GOT3 (cell line): ENCODE measurements around the gene MAGED2.
"Not testable (repeated sequence)": the region's sequence is repeated elsewhere in the genome, so short reads cannot be mapped to it uniquely, and the experiment has no call there.

Experiments
- DNase-seq: peaks from one replicate; lab custom pipeline; 2025; ENCODE audit warnings: mixed read lengths; lab: John Stamatoyannopoulos, UW

Gene MAGED2, protein sequence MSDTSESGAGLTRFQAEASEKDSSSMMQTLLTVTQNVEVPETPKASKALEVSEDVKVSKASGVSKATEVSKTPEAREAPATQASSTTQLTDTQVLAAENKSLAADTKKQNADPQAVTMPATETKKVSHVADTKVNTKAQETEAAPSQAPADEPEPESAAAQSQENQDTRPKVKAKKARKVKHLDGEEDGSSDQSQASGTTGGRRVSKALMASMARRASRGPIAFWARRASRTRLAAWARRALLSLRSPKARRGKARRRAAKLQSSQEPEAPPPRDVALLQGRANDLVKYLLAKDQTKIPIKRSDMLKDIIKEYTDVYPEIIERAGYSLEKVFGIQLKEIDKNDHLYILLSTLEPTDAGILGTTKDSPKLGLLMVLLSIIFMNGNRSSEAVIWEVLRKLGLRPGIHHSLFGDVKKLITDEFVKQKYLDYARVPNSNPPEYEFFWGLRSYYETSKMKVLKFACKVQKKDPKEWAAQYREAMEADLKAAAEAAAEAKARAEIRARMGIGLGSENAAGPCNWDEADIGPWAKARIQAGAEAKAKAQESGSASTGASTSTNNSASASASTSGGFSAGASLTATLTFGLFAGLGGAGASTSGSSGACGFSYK

GRCh38 chrX:54807524-54808108 is at the start of gene MAGED2:
MAGED2 (plus strand) TSS chrX:54807745; CDS start chrX:54809332, 1,587 bp downstream.
- no peak for DNase-seq

DNA sequence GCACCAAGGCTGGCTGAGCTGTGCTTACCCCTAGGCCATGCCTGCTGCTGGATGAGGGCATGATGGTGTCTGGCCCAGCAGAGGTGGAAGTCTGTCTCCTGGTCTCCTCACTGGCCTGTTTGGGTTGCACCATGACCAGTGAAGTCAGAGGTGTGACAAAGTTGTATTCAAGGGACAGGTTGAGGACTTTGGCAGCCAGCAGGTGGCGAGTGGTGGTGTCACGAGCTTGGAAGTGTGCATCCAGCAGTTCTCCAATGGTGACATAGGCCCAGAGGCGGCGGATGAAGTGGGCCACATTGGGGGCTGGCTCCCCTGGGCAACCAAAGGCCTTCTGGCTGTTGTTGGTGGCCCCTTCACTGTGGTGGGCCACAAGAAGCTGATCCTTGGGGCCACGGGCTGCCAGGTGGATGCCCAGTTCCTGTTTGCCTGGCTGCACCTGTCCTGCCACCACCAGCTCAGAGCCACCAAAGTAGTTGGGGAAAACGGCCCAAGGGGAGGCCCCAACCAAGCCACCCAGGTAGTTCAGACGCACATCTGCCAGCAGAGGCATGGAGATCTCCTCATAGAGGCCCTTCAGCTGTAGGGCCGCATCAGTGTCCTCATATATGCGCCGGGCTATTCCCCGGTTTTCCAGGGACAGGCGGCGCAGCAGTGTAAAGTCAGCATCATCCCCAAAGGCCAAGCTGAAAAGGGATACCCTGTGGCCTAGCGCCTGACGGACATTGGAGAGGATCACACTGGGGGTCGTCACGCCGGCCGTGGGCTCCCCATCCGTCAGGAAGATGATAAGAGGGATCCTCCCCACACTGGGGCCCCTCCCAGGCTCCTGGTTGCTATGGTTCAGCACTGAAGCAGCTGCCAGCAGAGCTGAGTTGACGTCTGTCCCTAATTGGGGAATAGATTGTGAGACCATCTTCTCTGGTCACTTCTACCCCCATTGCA is 49.2 kb upstream of the MAGED2 start:
- no peak for DNase-seq

DNA sequence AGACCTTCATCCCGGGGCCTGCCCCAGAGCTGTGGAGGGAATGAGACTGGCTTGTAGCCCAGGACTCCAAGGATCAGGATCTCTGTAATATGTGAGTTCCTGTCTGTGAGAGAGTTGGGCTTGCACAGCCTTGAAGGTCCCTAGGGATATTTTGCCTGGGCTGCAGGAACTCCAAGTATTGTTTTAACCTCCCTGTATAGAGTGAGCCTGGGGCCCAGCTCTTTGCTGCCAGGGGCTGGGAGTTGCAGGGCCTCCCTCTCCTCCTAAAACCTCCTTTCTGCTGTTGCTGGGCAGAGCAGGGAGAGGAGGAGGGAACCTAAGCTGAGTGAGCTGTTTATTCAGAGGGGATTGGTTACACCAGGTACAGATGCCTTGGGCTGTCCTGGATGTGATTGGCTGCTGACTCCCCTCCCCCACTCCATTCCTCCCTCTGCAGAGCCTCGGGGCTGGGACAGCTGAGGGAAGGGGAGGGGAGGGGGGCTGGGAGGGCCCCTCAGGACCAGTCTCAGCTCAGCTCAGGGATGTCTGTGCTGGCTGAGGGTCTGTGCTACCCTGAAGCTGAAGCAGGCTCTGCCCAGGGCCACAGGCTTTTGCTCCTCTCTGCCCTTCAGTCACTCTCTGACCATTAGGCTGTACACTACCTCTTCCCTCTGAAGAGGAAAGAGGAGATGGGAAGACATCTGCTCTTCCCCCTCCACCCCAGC is 33.0 kb upstream of the MAGED2 start:
- not testable (repeated sequence) for DNase-seq

DNA sequence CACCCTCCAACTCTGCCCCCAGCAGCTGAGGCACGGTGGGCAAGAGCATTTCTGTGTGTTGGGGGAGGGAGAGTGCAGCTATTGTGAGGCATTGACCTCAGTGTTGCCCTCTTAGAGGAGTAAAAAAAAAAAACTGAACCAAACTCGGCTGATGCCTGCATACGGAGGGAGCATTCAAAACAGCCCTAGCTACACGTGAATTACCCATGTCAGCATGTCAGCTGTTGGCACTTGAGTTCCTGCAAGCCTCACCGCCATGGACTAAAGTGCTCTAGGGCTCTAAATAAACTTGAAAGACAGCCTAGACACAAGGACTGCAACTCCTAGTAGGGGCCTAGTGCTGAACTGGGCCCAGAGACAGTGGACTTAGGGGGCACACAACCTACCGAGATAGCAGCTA is 31.5 kb upstream of the MAGED2 start:
- DNase-seq = no peak

DNA sequence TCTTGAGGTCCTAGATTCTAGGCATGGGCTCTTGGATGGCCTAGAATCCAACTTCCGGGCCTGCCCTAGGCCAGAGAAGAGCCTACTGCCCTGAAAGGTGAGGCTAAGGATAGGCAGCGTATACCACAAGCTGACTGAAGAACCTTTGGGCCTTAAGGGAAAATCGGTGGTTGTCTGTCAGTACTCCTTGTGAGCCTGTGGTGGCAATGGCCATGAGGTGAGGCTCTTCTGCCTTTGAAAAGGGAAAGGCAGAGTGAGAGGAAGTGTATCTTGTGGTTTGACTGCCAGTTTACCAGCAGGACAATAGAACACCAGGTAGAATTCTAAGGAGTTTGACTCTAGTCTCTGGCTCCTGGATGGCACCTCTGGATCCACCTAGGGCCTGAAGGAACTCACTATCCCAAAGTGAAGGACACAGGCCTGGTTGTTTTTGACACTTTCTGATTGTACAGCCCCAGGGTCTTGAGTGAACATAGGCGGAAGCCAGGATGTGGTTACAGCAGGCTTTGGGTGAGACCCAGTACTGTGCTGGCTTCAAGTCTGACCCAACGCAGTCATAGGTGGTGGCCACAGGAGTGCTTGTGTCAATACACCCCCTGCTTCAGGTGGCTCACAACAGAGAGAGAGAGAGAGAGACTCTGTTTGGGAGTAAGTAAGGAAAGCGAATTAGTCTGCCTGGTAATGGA is 30.4 kb upstream of the MAGED2 start:
- DNase-seq = no peak

GRCh38 chrX:54785901-54786300 is 21.6 kb upstream of the MAGED2 start:
- DNase-seq = no peak

GRCh38 chrX:54786967-54787366 is 20.6 kb upstream of the MAGED2 start:
- no peak for DNase-seq

- DNase-seq = no peak
These were observed 19.1 kb upstream of the MAGED2 start for GRCh38 chrX:54788446-54788845.

DNA sequence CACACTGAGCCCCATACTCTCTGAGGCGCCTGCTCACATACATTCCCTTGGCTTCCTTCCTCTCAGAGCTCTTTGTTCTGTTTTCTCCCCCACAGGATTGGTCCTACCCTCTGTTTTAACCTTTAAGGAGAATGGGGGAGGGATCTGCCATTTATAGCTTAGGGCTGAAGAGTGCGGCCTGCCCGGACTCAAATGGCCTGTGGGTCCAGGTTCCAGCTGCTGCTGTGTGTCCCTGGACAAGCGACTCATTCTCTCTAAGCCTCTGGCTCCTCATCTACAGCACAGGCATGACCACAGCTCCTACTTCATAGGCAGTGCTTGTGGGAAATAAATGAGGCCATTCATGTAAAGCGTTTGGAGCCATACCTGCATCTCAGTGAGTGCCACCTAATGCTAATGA is 18.1 kb upstream of the MAGED2 start:
- DNase-seq = not testable (repeated sequence)

GRCh38 chrX:54794028-54794427 is 13.5 kb upstream of the MAGED2 start:
- no peak for DNase-seq

DNA sequence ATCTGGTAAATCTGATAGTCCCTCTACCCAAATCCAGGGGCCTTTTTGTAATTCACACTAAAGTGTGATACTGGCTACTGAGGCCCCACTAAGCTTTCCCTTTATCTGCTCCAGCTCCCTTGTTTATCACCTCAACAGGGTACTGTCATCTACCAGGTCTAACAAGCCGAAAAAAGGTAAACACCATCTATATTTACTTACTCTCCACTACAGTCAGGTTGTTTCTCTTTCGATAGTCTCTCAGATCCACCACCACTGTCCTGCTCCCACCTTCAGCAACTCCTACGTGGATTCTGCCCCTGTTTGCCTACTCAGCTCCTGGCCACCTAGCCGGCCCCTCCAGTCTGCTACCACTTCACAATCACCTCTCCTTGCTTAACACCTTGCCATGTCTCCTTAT is 12.8 kb upstream of the MAGED2 start:
- DNase-seq = no peak

DNA sequence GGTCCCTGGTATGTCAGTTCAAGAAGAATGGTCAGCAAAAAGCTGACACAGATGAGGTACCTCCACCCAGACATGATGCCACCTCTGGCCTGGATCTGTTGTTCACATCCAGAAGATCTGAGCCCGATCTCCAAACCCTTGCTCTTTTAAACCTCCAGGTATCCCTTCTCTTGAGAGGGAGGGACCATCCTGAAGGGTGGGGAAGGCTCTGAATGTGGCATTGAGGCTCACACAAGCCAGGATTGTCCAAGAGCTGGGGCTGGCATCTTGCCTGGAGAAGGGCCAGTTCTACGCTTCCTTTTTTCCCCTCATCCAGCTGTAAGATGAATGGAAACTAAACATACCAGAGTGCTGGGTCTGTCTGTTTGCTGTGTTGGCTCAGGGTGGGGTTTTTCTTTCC is 9.4 kb upstream of the MAGED2 start, which contains the start of gene ITIH6:
Gene ITIH6 (minus strand): TSS at position 119 of the 400 bp plus-strand sequence. CDS start 45 bp downstream, at position 74.
- DNase-seq = no peak

GRCh38 chrX:54799046-54799445 is 8.5 kb upstream of the MAGED2 start:
- DNase-seq = no peak

GRCh38 chrX:54808109-54808604 is 612 bp downstream of the MAGED2 start:
- DNase-seq = no peak

DNA sequence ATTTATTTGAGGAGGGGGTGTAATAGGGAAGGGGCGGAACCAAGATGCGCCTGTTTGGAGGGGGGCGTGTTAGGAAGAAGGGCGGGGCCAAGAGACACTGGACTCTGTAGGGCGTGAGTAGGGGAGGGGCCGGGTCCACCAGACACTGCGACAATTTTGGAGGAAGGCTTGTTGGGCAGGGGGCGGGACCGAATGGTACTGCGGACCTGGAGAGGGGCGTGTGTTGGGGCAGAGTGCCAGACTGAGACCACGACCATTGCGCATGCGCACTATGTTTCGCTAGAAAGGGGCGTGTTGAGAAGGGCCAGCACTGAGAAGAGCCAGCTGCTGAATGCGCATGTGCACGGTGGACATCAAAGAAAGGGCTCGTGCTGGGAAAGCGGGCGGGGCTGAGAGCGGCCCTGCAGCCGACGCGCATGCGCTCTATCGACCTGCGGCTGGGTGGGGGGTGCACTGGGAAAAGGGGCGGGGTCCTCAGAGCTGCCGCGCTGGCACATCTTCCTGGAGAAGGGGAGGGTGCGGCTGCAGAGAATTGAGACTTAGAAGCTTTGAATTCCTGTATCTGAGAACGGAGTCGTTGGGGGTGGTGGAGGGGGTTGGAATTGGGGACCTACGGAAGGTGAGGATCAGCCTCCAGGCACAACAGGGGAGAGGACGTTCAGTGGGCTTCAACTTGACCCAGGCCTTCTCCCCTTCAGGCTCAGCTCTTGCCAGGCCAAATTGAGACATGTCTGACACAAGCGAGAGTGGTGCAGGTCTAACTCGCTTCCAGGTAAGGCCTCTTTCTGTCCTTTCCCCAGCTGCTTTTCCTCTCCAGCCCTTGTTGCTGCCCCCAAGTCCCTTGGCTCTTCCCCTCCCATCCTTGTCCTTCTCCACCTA is 1.3 kb downstream of the MAGED2 start:
- peak; percentile 83 for DNase-seq

GRCh38 chrX:54810532-54810931 is 3.0 kb downstream of the MAGED2 start:
- DNase-seq = no peak

DNA sequence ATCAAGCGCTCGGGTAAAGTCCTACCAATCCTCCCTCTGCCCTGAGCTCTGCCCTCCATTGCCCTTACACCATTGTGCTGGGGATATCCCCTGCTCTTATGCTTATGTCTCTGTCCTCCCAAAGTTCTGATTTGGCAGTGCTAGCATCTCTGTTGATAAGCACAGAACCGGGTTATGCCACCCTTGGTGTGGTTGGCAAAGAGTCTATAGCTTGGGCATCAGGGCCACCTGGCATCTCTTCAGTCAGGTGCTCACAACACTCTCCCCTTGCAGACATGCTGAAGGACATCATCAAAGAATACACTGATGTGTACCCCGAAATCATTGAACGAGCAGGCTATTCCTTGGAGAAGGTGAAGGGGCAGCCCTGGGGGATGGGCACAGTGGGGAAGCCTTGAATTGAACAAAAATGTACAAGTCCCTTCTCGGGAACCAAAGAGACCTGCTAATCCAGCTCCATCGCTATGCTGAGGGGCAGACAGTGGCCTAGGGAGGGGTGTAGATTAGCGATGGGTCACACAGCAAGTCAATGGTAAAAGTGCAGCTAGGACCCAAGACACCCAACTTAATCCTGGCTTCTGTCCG is 3.8 kb downstream of the MAGED2 start:
- DNase-seq = no peak

GRCh38 chrX:54812306-54812705 is 4.8 kb downstream of the MAGED2 start:
- DNase-seq = no peak

DNA sequence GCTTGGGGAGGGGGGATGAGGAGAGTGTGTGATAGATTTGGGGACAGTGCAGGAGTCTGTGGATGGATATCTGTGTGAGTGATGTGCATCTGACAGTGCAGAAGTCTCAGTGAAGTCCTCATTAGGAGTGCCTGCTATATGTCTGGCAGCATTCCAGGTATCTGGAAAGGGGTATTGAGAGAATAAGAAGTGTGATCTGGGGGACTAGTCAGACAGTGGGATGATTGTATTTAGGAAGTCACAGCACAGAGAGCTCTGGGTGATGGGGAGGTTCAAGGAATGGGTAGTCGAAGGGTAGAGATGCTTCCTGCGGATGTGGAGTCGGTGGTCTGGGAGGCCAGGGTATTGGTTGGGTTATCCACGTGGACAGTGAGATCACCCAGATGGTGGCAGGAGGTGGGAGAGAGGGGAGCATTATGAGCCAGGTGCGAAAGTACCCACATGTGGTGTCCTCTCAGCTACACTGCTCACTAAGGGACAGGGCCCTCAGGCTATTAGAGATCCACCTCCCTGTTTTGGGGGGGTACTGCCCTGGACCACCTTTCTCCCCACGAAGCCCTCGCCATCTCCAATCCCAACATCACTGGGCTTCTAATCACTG is 9.8 kb downstream of the MAGED2 start:
- DNase-seq = no peak
